Measurements from ENCODE around the gene DENND4C. TPM values are rescaled to one million over a fixed set of nuclear protein-coding genes. Genes with fewer than 3 reads are reported as not detected.
A peak's percentile ranks its signal among the peaks of the same experiment; 100 is the strongest.
"Not testable (repeated sequence)": the region's sequence is repeated elsewhere in the genome, so short reads cannot be mapped to it uniquely, and the experiment has no call there.

The DENND4C gene
- total RNA-seq, 1 donor from 2014 or later: 34.5 TPM

GRCh38 chr9:19411316-19411715, 180.8 kb downstream of the DENND4C start:
- Mint-ChIP-seq H3K27me3 (ENCODE audit: unreplicated experiment) (peaks cover 18% of the 10 kb centered on the region), H3K36me3 (ENCODE audit: unreplicated experiment) (peaks cover 12% of the 10 kb centered on the region), H3K4me1 (ENCODE audit: low read depth, unreplicated experiment) (peaks cover 28% of the 10 kb centered on the region), H3K9me3 (ENCODE audit: unreplicated experiment) (peaks cover 24% of the 10 kb centered on the region), H3K27ac (ENCODE audit: unreplicated experiment) (peak overlapping the region; percentile 72), H3K4me3 (ENCODE audit: unreplicated experiment) (peak overlapping the region; percentile 99)
- TF ChIP-seq CTCF (IDR thresholded peaks at IDR 0.05; ENCODE audit: partially characterized antibody, unreplicated experiment): no peak
- DNase-seq: no peak

GRCh38 chr9:19413456-19413855, 183.0 kb downstream of the DENND4C start:
- Mint-ChIP-seq H3K27me3 (ENCODE audit: unreplicated experiment) (peaks cover 13% of the 10 kb centered on the region), H3K9me3 (ENCODE audit: unreplicated experiment) (peaks cover 22% of the 10 kb centered on the region)
- not testable (repeated sequence) for H3K4me3 Mint-ChIP-seq (ENCODE audit: unreplicated experiment)

GRCh38 chr9:19416143-19416542, 185.7 kb downstream of the DENND4C start:
- peaks cover 21% of the 10 kb centered on the region for H3K4me1 Mint-ChIP-seq (ENCODE audit: low read depth, unreplicated experiment)
- peaks cover 4% of the 10 kb centered on the region for H3K27me3 Mint-ChIP-seq (ENCODE audit: unreplicated experiment)
- H3K9me3 Mint-ChIP-seq (ENCODE audit: unreplicated experiment): peaks cover 9% of the 10 kb centered on the region
- DNase-seq: no peak
- TF ChIP-seq CTCF (IDR thresholded peaks at IDR 0.05; ENCODE audit: partially characterized antibody, unreplicated experiment): no peak
- H3K27ac Mint-ChIP-seq (ENCODE audit: unreplicated experiment): no peak overlapping the region
- H3K4me3 Mint-ChIP-seq (ENCODE audit: unreplicated experiment): no peak overlapping the region
- H3K36me3 Mint-ChIP-seq (ENCODE audit: unreplicated experiment): peaks cover 27% of the 10 kb centered on the region

More at GRCh38 chr9:19413456-19413855, 183.0 kb downstream of the DENND4C start:
- H3K36me3 Mint-ChIP-seq (ENCODE audit: unreplicated experiment): peaks cover 20% of the 10 kb centered on the region
- peaks cover 24% of the 10 kb centered on the region for H3K4me1 Mint-ChIP-seq (ENCODE audit: low read depth, unreplicated experiment)
- not testable (repeated sequence) for H3K27ac Mint-ChIP-seq (ENCODE audit: unreplicated experiment); DNase-seq

- no peak for DNase-seq
- Mint-ChIP-seq H3K9me3 (ENCODE audit: unreplicated experiment) (peaks cover 5% of the 10 kb centered on the region), H3K27ac (ENCODE audit: unreplicated experiment) (no peak overlapping the region), H3K27me3 (ENCODE audit: unreplicated experiment) (peaks cover 2% of the 10 kb centered on the region), H3K4me1 (ENCODE audit: low read depth, unreplicated experiment) (peaks cover 2% of the 10 kb centered on the region), H3K4me3 (ENCODE audit: unreplicated experiment) (no peak overlapping the region), H3K36me3 (ENCODE audit: unreplicated experiment) (peaks cover 20% of the 10 kb centered on the region)
- TF ChIP-seq CTCF (IDR thresholded peaks at IDR 0.05; ENCODE audit: partially characterized antibody, unreplicated experiment): no peak
Measured at GRCh38 chr9:19420877-19421276, 190.4 kb downstream of the DENND4C start.

Other genes starting within 250 kb of the DENND4C start
- 0.37 TPM for gene SAXO1, start 197.5 kb upstream of the DENND4C start, total RNA-seq (ENCODE audit: unreplicated experiment)
- gene RRAGA, start 181.3 kb upstream of the DENND4C start, total RNA-seq (ENCODE audit: unreplicated experiment): 71.8 TPM
- gene HAUS6, start 127.8 kb upstream of the DENND4C start, total RNA-seq (ENCODE audit: unreplicated experiment): 18.3 TPM
- 36.9 TPM for gene PLIN2, start 103.2 kb upstream of the DENND4C start, total RNA-seq (ENCODE audit: unreplicated experiment)
- gene RPS6, start 149.5 kb downstream of the DENND4C start, total RNA-seq (ENCODE audit: unreplicated experiment): 798 TPM
- gene ACER2, start 178.3 kb downstream of the DENND4C start, total RNA-seq (ENCODE audit: unreplicated experiment): 30.5 TPM

Data from glutamatergic neuron (in vitro differentiated cells).